ENCODE measurements around the gene TRAF7. TPM values are rescaled to one million over a fixed set of nuclear protein-coding genes. Genes with fewer than 3 reads are reported as not detected.
A peak's percentile ranks its signal among the peaks of the same experiment; 100 is the strongest.

TRAF7 gene
- total and polyA plus RNA-seq, 2 donors (not counting 1 experiment from before 2014, with no cell fraction given), result 46.1 to 50.9 TPM

DNA sequence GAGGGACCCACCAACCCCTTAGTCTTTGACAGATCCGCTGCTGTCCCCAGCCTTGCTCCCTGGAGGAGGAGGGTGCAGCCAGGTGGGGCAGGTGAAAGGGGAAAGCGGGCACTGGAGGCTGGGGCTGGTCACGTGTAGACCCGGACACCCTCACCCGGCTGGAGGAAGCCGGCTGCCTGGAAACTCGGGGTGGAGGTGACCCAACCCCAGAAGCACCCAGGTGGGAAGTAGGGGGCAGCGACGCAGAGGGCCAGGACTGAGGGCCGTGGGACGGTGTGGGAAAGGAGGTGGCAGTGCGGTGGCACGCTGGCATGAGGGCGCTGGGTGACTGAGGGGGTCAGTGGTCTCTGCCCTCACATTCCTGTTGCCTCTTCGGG, 2.7 kb downstream of the TRAF7 start:
- Histone ChIP-seq H3K4me2 (replicated peaks; ENCODE audit: low read depth, low read length, poor library complexity, severe bottlenecking) (no peak overlapping the region), H3K27ac (ENCODE audit: low read length in 2 of 2) (no peak overlapping the region), H3K4me1 (ENCODE audit: control insufficient read depth in 2 of 2, insufficient read depth in 2 of 2, low read length in 2 of 2) (peaks cover 22 to 56% of the 10 kb centered on the region in 2 donors), H3K9me3 (ENCODE audit: control extremely low read depth in 1 of 3, control insufficient read depth in 2 of 3, insufficient read depth in 1 of 3, low read length in 2 of 3) (no peaks in the 10 kb centered on the region), H3K79me2 (ENCODE audit: control insufficient read depth, insufficient read depth, low read length) (peaks cover 90% of the 10 kb centered on the region), H4K20me1 (ENCODE audit: control insufficient read depth, insufficient read depth, low read length, poor library complexity, severe bottlenecking) (peaks cover 79% of the 10 kb centered on the region), H3K9ac (ENCODE audit: low read length) (no peak overlapping the region), H3K4me3 (ENCODE audit: control extremely low read depth in 1 of 5, extremely low read depth in 1 of 5, insufficient read depth in 1 of 5, low read depth in 2 of 5, low read length in 4 of 5) (no peak overlapping the region), H2AFZ (ENCODE audit: insufficient read depth, low read depth, low read length, poor library complexity, severe bottlenecking) (no peak overlapping the region), H3K27me3 (replicated peaks in 1 of 4; ENCODE audit: control extremely low read depth in 1 of 4, control insufficient read depth in 3 of 4, insufficient read depth in 4 of 4, low read length in 3 of 4) (no peaks in the 10 kb centered on the region), H3K36me3 (replicated peaks in 1 of 2; ENCODE audit: control extremely low read depth in 1 of 2, control insufficient read depth in 1 of 2, extremely low read depth in 1 of 2, insufficient read depth in 2 of 2, low read length in 1 of 2) (peaks cover 0 to 7% of the 10 kb centered on the region in 2 experiments)
- ATAC-seq (ENCODE audit: low read depth) (no peak), DNase-seq (no peak)
- no peaks in the 10 kb centered on the region for H3K27me3 Mint-ChIP-seq
- TF ChIP-seq EZH2 (IDR thresholded peaks at IDR 0.05; ENCODE audit: borderline replicate concordance, insufficient read depth, low read depth, low read length, poor library complexity, severe bottlenecking), result no peak
- TF ChIP-seq, protein P1, sequence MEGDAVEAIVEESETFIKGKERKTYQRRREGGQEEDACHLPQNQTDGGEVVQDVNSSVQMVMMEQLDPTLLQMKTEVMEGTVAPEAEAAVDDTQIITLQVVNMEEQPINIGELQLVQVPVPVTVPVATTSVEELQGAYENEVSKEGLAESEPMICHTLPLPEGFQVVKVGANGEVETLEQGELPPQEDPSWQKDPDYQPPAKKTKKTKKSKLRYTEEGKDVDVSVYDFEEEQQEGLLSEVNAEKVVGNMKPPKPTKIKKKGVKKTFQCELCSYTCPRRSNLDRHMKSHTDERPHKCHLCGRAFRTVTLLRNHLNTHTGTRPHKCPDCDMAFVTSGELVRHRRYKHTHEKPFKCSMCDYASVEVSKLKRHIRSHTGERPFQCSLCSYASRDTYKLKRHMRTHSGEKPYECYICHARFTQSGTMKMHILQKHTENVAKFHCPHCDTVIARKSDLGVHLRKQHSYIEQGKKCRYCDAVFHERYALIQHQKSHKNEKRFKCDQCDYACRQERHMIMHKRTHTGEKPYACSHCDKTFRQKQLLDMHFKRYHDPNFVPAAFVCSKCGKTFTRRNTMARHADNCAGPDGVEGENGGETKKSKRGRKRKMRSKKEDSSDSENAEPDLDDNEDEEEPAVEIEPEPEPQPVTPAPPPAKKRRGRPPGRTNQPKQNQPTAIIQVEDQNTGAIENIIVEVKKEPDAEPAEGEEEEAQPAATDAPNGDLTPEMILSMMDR (IDR thresholded peaks at IDR 0.05), result no peak
- no peak overlapping the region for H3K27ac Mint-ChIP-seq
- CTCF ChIA-PET, result interaction anchor here (0.8 kb wide), 1 partner anchor 18 kb away, joined by 3 read pairs; no protein-coding TSS in a partner anchor
- 96% methylated on average over 15 of the region's 15 CpGs for WGBS (ENCODE audit: insufficient coverage)
- intact Hi-C loops (cut with micrococcal nuclease), result loop anchor here (5.0 to 10.0 kb wide), 2 partner anchors 109 to 747 kb away; partner anchors contain the start of gene RNPS1
- peak overlapping the region; percentile 7 for H3K4me3 Mint-ChIP-seq
- no peaks in the 10 kb centered on the region for H3K9me3 Mint-ChIP-seq (ENCODE audit: insufficient read depth)
- H3K4me1 Mint-ChIP-seq, result peaks cover 53% of the 10 kb centered on the region
- POLR2A ChIA-PET, result no interaction called here

DNA sequence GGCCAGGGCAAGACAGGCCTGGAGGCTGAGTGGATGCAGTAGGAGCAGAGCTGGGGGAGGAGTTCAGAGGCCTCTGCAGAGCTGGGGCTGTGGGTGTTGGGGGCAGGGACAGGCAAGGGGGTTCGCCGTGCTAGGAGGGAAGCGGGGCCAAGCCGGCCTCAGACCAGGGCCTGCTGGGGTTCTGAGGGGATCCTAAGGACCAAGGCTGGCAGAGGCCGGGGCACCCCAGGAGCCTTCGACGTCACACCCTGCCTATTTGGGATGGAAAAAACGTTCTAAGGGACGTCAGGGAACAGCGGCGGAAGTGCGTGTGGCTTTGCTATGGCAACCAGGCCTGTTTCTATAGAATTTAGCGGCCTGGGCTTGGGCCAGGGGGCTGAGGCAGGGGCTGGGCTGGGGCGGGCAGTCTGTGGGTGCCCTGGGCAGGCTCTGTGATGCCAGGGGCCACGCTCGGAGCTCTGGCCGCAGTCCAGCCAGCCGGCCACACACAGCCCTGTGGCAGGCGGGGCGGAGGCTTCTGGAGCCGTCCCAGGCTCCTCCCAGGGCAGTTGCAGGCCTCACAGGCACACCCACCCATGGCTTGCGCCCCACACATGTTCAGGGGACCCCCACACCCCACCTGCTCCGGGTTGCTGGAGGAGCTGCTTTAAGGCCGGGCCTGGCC, 3.7 kb downstream of the TRAF7 start:
- Histone ChIP-seq H4K20me1 (ENCODE audit: control insufficient read depth, insufficient read depth, low read length, poor library complexity, severe bottlenecking) (peaks cover 79% of the 10 kb centered on the region), H2AFZ (ENCODE audit: insufficient read depth, low read depth, low read length, poor library complexity, severe bottlenecking) (no peak overlapping the region), H3K9me3 (ENCODE audit: control extremely low read depth in 1 of 3, control insufficient read depth in 2 of 3, insufficient read depth in 1 of 3, low read length in 2 of 3) (peaks cover 0 to 3% (median 0%) of the 10 kb centered on the region in 3 donors), H3K4me2 (replicated peaks; ENCODE audit: low read depth, low read length, poor library complexity, severe bottlenecking) (peak overlapping the region; percentile 38), H3K79me2 (ENCODE audit: control insufficient read depth, insufficient read depth, low read length) (peaks cover 88% of the 10 kb centered on the region), H3K27me3 (replicated peaks in 1 of 4; ENCODE audit: control extremely low read depth in 1 of 4, control insufficient read depth in 3 of 4, insufficient read depth in 4 of 4, low read length in 3 of 4) (no peaks in the 10 kb centered on the region), H3K4me1 (ENCODE audit: control insufficient read depth in 2 of 2, insufficient read depth in 2 of 2, low read length in 2 of 2) (peaks cover 13 to 45% of the 10 kb centered on the region in 2 donors), H3K4me3 (ENCODE audit: control extremely low read depth in 1 of 5, extremely low read depth in 1 of 5, insufficient read depth in 1 of 5, low read depth in 2 of 5, low read length in 4 of 5) (no peak overlapping the region), H3K36me3 (replicated peaks in 1 of 2; ENCODE audit: control extremely low read depth in 1 of 2, control insufficient read depth in 1 of 2, extremely low read depth in 1 of 2, insufficient read depth in 2 of 2, low read length in 1 of 2) (peaks cover 0 to 2% of the 10 kb centered on the region in 2 experiments), H3K9ac (ENCODE audit: low read length) (no peak overlapping the region), H3K27ac (ENCODE audit: low read length in 2 of 2) (no peak overlapping the region)
- WGBS (ENCODE audit: insufficient coverage), result 96% methylated on average over 22 of the region's 24 CpGs
- H3K9me3 Mint-ChIP-seq (ENCODE audit: insufficient read depth), result no peaks in the 10 kb centered on the region
- peaks cover 42% of the 10 kb centered on the region for H3K4me1 Mint-ChIP-seq
- DNase-seq (no peak), ATAC-seq (ENCODE audit: low read depth) (no peak)
- TF ChIP-seq, protein P1 (IDR thresholded peaks at IDR 0.05), result no peak
- TF ChIP-seq EZH2 (IDR thresholded peaks at IDR 0.05; ENCODE audit: borderline replicate concordance, insufficient read depth, low read depth, low read length, poor library complexity, severe bottlenecking), result no peak
- no peaks in the 10 kb centered on the region for H3K27me3 Mint-ChIP-seq
- H3K27ac Mint-ChIP-seq, result no peak overlapping the region
- intact Hi-C loops (cut with micrococcal nuclease), result loop anchor here (5.0 to 10.0 kb wide), 2 partner anchors 108 to 745 kb away; partner anchors contain the start of gene RNPS1
- CTCF ChIA-PET, result no interaction called here
- H3K4me3 Mint-ChIP-seq, result no peak overlapping the region
- POLR2A ChIA-PET, result no interaction called here
